K562 (cell line): ENCODE measurements around the gene TRMU. TPM values are rescaled to one million over a fixed set of nuclear protein-coding genes. Genes with fewer than 3 reads are reported as not detected.

Source experiments
- ATAC-seq: fragments of 200-7000 bp; cut with Tn5 transposase; 3 replicates; pipeline ENCODE4 v1.9.1; 2020; ENCODE audit warnings: moderate library complexity
- BruUV-seq: library from RNA; stranded (reverse); fragments of 400-500 nt; replicated peaks from 2 replicates; lab custom pipeline; 2021; lab: Mats Ljungman, UMichigan
- CTCF ChIA-PET: fragments of 300-600 bp; formaldehyde crosslinking; extraction: SDS; loops from one replicate; lab custom pipeline; 2021; ENCODE audit warnings: low intra/inter-chr PET ratio; lab: Yijun Ruan, JAX
- POLR2A ChIA-PET: fragments of 300-600, 350-650 bp; sonication (Branson Sonifier 250); formaldehyde crosslinking; extraction: SDS; loops from one replicate; lab custom pipeline; 2021; ENCODE audit warnings: antibody characterized with exemption, inconsistent platforms; lab: Yijun Ruan, JAX
- DNase-seq, 4 experiments: peaks; one replicate each; pipeline versions ENCODE4 v3.0.0 to v3.0.0-alpha.2; 2011 to 2018; ENCODE audit warnings: low spot score in 3 of 4, mixed read lengths in 3 of 4; ENCODE audit errors: extremely low read depth in 1 of 4
- FAIRE-seq: peaks from 2 replicates; lab custom pipeline; 2011; peaks lifted over from hg19 to GRCh38; lab: Jason Lieb, UNC
- H2AFZ ChIP-seq: 2 replicates; pipeline ENCODE4 v1.6.0; 2011; ENCODE audit warnings: low read depth, low read length, control low read depth, inconsistent platforms
- H3K27ac ChIP-seq: fragments of 200-600 bp; 3 replicates; pipeline ENCODE4 v1.8.0; 2011; ENCODE audit warnings: low read depth, mild to moderate bottlenecking, control low read depth, inconsistent platforms, low read length, moderate library complexity, mixed read lengths; ENCODE audit errors: extremely low read depth
- H3K27me3 ChIP-seq, 2 experiments: fragments of 300-600 bp in 1 of 2; 2 replicates in 1 of 2; 3 replicates in 1 of 2; pipeline versions ENCODE4 v1.6.0 to v1.8.0; 2011; ENCODE audit warnings: inconsistent platforms in 2 of 2, low read length in 2 of 2, mild to moderate bottlenecking in 1 of 2, mixed read lengths in 1 of 2, moderate library complexity in 1 of 2; ENCODE audit not compliant: control insufficient read depth in 2 of 2, insufficient read depth in 2 of 2
- H3K36me3 ChIP-seq: fragments of 300-600 bp; 3 replicates; pipeline ENCODE4 v1.8.0; 2011; ENCODE audit warnings: mild to moderate bottlenecking, low read length, inconsistent platforms; ENCODE audit not compliant: control insufficient read depth, insufficient read depth
- H3K4me1 ChIP-seq, 2 experiments: fragments of 200-600 bp in 1 of 2; replicated peaks in 1 of 2; 2 replicates in 1 of 2; 3 replicates in 1 of 2; pipeline versions ENCODE4 v1.5.1 to v1.8.0; 2011; ENCODE audit warnings: inconsistent platforms in 2 of 2, low read length in 2 of 2, mild to moderate bottlenecking in 1 of 2, mixed read lengths in 1 of 2, moderate library complexity in 1 of 2; ENCODE audit not compliant: control insufficient read depth in 2 of 2, insufficient read depth in 2 of 2
- H3K4me2 ChIP-seq: 2 replicates; pipeline ENCODE4 v1.6.1; 2011; ENCODE audit warnings: low read length, control low read depth, inconsistent platforms, mixed read lengths; ENCODE audit not compliant: insufficient read depth
- H3K4me3 ChIP-seq: fragments of 200-600 bp; sonication (generic), shearing (Covaris generic); 2 replicates; pipeline ENCODE4 v1.5.1; 2016; ENCODE audit warnings: control low read depth, inconsistent platforms
- H3K79me2 ChIP-seq: fragments of 200-600 bp; 3 replicates; pipeline ENCODE4 v1.8.0; 2011; ENCODE audit warnings: low read length, inconsistent platforms; ENCODE audit not compliant: control insufficient read depth, insufficient read depth
- H3K9ac ChIP-seq, 2 experiments: 2 replicates each; pipeline versions ENCODE4 v1.6.0 to v1.6.1; 2011; ENCODE audit warnings: low read depth in 2 of 2, low read length in 2 of 2, control low read depth in 1 of 2, inconsistent platforms in 1 of 2, mild to moderate bottlenecking in 1 of 2, mixed read lengths in 1 of 2; ENCODE audit not compliant: insufficient read depth in 1 of 2
- H3K9me1 ChIP-seq: one replicate; pipeline ENCODE4 v1.6.0; 2011; ENCODE audit warnings: inconsistent platforms, mild to moderate bottlenecking, low read length, moderate library complexity; ENCODE audit not compliant: control insufficient read depth, insufficient read depth
- H3K9me3 ChIP-seq: replicated peaks from 2 replicates; pipeline ENCODE4 v1.5.1; 2011; ENCODE audit warnings: low read depth, low read length, inconsistent platforms; ENCODE audit not compliant: control insufficient read depth, insufficient read depth
- H4K20me1 ChIP-seq: replicated peaks from 2 replicates; pipeline ENCODE4 v1.6.1; 2011; ENCODE audit warnings: low read length, inconsistent platforms, mixed read lengths; ENCODE audit not compliant: control insufficient read depth, insufficient read depth
- CHCHD3 ChIP-seq: fragments of 250-450 bp; sonication (Bioruptor Pico); IDR thresholded peaks from 2 replicates; pipeline ENCODE4 v2.1.2; 2022; ENCODE audit warnings: mild to moderate bottlenecking
- HDAC3 ChIP-seq: fragments of 450-650 bp; IDR thresholded peaks from 2 replicates; pipeline ENCODE4 v1.6.1; 2018; ENCODE audit warnings: borderline replicate concordance, mild to moderate bottlenecking, moderate library complexity; ENCODE audit not compliant: partially characterized antibody
- HOXB6 ChIP-seq: fragments of 250-450 bp; sonication (Bioruptor Pico); IDR thresholded peaks from 2 replicates; pipeline ENCODE4 v1.5.1; 2022; ENCODE audit warnings: mild to moderate bottlenecking, borderline replicate concordance
- KHSRP ChIP-seq: fragments of 450-650 bp; IDR thresholded peaks from 2 replicates; pipeline ENCODE4 v1.6.1; 2017
- NR3C1 ChIP-seq: sonication (generic); formaldehyde crosslinking; IDR thresholded peaks from 2 replicates; pipeline ENCODE4 v1.8.1; 2022; ENCODE audit warnings: missing genetic modification reagents
- POLR2AphosphoS5 ChIP-seq: IDR thresholded peaks from 2 replicates; pipeline ENCODE4 v1.6.1; 2011; ENCODE audit warnings: mild to moderate bottlenecking, low read depth, low read length, moderate library complexity; ENCODE audit not compliant: control insufficient read depth, insufficient read depth
- STAT5B ChIP-seq: fragments of 250-450 bp; sonication (Bioruptor Pico); IDR thresholded peaks from 2 replicates; pipeline ENCODE4 v1.8.0; 2021; ENCODE audit warnings: mild to moderate bottlenecking, inconsistent platforms
- TBP ChIP-seq: optimal IDR thresholded peaks from 2 replicates; pipeline ENCODE3; 2011; ENCODE audit warnings: low read depth, low read length, improper control_type of control experiment
- TEAD2 ChIP-seq: fragments of 450-650 bp; IDR thresholded peaks from 2 replicates; pipeline ENCODE4 v1.6.1; 2016; ENCODE audit warnings: missing genetic modification characterization, control low read depth, missing compliant biosample characterization
- ZFP36 ChIP-seq: fragments of 150-350 bp; IDR thresholded peaks from 2 replicates; pipeline ENCODE4 v1.6.1; 2018; ENCODE audit warnings: low read length, low read depth; ENCODE audit not compliant: partially characterized antibody
- WGBS: fragments of 100-300 bp; shearing (Covaris generic); methylation state at CpG from one replicate; pipeline ENCODE4 v1.1.6; 2016; ENCODE audit warnings: low coverage, mixed read lengths; ENCODE audit not compliant: insufficient coverage; ENCODE audit errors: missing lambda C conversion rate; 5-methylcytosine and 5-hydroxymethylcytosine counted together
- in situ Hi-C: fragments of 300-500 bp; cut with MboI; formaldehyde crosslinking; loops from 4 replicates; pipeline ENCODE4 v1.15.0; 2018; ENCODE audit warnings: inconsistent platforms, mixed read lengths
- intact Hi-C: fragments of 100-400 bp; cut with micrococcal nuclease; formaldehyde crosslinking; loops from 2 replicates; pipeline ENCODE4 v1.14.2; 2022
- polyA plus RNA-seq, 8 experiments: library from polyadenylated mRNA; depleted of rRNA in 4 of 8; stranded (reverse) in 5 of 8; unstranded in 3 of 8; fragments of >200 nt; fragmentation: Nextera tagmentation in 2 of 8; fragmentation: Illumina TruSeq in 1 of 8; extraction: Ambion mirVana in 2 of 8; extraction: Trizol in 1 of 8; gene quantifications; 2 replicates each; pipeline versions ENCODE4 v1.2.1 to v1.2.3, GENCODE V29; 2011 to 2014; ENCODE audit warnings: inconsistent platforms in 1 of 8, missing spikeins in 1 of 8
- total RNA-seq, 7 experiments: library from RNA; depleted of rRNA in 6 of 7; stranded (reverse); fragments of >200 nt in 6 of 7; fragmentation: Illumina TruSeq in 2 of 7; extraction: Trizol in 2 of 7; gene quantifications; 2 replicates each; pipeline versions ENCODE4 v1.2.1 to v1.2.3, GENCODE V29; 2011 to 2021; ENCODE audit warnings: low replicate concordance in 1 of 7
- TF ChIP-seq, protein P1 (sequence below): fragments of 250-450 bp; sonication (Bioruptor Pico); IDR thresholded peaks from 2 replicates; pipeline ENCODE4 v1.5.0; 2021
- TF ChIP-seq, protein P2 (sequence below): fragments of 250-450 bp; sonication (Bioruptor Pico); IDR thresholded peaks from 2 replicates; pipeline ENCODE4 v1.4.0; 2020; ENCODE audit warnings: mild to moderate bottlenecking, moderate library complexity, borderline replicate concordance
- TF ChIP-seq, protein P3 (sequence below): fragments of 450-650 bp; formaldehyde crosslinking; IDR thresholded peaks from 2 replicates; pipeline ENCODE4 v1.4.0; 2020; ENCODE audit warnings: mild to moderate bottlenecking, moderate library complexity
- TF ChIP-seq, protein P4 (sequence below), 2 experiments: IDR thresholded peaks; 2 replicates each; pipeline ENCODE4 v1.6.1; 2011; ENCODE audit warnings: borderline replicate concordance in 1 of 2, control low read depth in 1 of 2, low read depth in 1 of 2, low read length in 1 of 2, mild to moderate bottlenecking in 1 of 2, mixed read lengths in 1 of 2, moderate library complexity in 1 of 2; ENCODE audit not compliant: insufficient read depth in 1 of 2, insufficient read length in 1 of 2, poor library complexity in 1 of 2, severe bottlenecking in 1 of 2; ENCODE audit errors: extremely low read depth in 1 of 2

Gene TRMU
- total and polyA plus RNA-seq, 9 of the 15 experiments (the other 6 are each of a cell fraction or from before 2014, with no cell fraction given) = 2.3 to 49.9 (median 35.3) TPM

DNA sequence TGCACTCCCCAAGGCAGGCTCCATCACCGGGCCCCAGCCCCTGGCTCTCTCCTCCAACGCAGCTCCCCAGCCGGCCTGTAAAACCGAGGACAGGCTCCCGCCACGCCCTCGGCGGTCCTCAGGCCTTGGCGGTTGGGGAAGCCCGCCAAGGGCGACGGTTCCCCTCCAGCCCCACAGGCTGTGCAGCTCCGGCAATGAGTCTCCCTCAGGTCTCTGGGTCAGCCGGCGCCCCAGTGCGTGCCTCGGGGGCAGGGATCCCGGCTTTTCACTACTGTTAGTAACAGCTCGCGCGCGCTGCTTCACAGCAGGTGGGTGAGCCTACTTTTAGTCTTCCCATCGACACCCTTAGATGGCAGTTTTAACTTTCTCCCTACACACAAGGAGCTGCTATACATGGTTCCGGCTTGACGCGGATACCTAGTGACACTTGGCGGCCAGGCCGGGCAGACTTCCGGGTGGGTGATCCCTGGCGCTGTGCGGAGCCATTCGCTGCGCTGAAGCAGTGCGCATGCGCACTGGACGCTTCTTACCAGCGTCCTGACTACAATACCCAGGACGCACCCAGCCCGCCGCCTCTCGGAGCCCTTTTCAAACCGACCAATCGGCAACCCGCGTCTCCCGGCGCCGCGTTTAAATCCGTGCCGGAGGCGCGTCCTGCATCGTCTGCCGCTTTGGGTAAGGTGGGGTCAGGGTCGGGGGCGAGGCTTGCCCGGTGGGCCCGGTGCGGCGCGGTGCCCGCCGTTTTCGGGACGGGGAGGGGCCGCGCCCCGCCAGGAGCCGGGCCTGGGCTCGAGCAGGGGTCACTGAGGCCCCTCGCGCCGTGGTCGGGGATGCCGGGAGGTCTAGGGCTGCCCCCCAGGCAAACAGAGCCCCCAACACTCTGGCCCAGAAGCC is 39.0 kb upstream of the TRMU start, which contains the start of gene GTSE1:
TSS of gene GTSE1 (plus strand) at position 614 of the 894 bp plus-strand sequence. CDS start 531 bp downstream, outside the sequence.
- peak; percentile 95 for FAIRE-seq
- POLR2A ChIA-PET = interaction anchor here (0.7 to 2.6 kb wide), 8 partner anchors 8 to 165 kb away, joined by 3 to 10 read pairs (median 4); no protein-coding TSS in a partner anchor
- 1% methylated on average over 53 of the region's 76 CpGs for WGBS
- TF ChIP-seq ZFP36 = no peak
- peak; percentile 44; the same call in 1 of the 2 replicates for TF ChIP-seq POLR2AphosphoS5
- TF ChIP-seq, protein P1, sequence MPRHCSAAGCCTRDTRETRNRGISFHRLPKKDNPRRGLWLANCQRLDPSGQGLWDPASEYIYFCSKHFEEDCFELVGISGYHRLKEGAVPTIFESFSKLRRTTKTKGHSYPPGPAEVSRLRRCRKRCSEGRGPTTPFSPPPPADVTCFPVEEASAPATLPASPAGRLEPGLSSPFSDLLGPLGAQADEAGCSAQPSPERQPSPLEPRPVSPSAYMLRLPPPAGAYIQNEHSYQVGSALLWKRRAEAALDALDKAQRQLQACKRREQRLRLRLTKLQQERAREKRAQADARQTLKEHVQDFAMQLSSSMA (CRISPR knock-in tag) = no peak
- TF ChIP-seq, protein P2, sequence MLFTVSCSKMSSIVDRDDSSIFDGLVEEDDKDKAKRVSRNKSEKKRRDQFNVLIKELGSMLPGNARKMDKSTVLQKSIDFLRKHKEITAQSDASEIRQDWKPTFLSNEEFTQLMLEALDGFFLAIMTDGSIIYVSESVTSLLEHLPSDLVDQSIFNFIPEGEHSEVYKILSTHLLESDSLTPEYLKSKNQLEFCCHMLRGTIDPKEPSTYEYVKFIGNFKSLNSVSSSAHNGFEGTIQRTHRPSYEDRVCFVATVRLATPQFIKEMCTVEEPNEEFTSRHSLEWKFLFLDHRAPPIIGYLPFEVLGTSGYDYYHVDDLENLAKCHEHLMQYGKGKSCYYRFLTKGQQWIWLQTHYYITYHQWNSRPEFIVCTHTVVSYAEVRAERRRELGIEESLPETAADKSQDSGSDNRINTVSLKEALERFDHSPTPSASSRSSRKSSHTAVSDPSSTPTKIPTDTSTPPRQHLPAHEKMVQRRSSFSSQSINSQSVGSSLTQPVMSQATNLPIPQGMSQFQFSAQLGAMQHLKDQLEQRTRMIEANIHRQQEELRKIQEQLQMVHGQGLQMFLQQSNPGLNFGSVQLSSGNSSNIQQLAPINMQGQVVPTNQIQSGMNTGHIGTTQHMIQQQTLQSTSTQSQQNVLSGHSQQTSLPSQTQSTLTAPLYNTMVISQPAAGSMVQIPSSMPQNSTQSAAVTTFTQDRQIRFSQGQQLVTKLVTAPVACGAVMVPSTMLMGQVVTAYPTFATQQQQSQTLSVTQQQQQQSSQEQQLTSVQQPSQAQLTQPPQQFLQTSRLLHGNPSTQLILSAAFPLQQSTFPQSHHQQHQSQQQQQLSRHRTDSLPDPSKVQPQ (CRISPR knock-in tag) = no peak
- TF ChIP-seq STAT5B (CRISPR knock-in tag) = no peak
- TF ChIP-seq HDAC3 = peak; percentile 14
- TF ChIP-seq TBP = peak; percentile 63
- no peak for TF ChIP-seq KHSRP
- TF ChIP-seq, protein P3, sequence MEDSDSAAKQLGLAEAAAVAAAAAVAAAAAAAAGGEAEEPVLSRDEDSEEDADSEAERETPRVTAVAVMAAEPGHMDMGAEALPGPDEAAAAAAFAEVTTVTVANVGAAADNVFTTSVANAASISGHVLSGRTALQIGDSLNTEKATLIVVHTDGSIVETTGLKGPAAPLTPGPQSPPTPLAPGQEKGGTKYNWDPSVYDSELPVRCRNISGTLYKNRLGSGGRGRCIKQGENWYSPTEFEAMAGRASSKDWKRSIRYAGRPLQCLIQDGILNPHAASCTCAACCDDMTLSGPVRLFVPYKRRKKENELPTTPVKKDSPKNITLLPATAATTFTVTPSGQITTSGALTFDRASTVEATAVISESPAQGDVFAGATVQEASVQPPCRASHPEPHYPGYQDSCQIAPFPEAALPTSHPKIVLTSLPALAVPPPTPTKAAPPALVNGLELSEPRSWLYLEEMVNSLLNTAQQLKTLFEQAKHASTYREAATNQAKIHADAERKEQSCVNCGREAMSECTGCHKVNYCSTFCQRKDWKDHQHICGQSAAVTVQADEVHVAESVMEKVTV (CRISPR knock-in tag) = no peak
- TF ChIP-seq, protein P4, sequence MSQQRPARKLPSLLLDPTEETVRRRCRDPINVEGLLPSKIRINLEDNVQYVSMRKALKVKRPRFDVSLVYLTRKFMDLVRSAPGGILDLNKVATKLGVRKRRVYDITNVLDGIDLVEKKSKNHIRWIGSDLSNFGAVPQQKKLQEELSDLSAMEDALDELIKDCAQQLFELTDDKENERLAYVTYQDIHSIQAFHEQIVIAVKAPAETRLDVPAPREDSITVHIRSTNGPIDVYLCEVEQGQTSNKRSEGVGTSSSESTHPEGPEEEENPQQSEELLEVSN (IDR thresholded peaks at IDR 0.05; ENCODE audit: borderline replicate concordance in 1 of 2, extremely low read depth in 1 of 2, insufficient read depth in 1 of 2, insufficient read length in 1 of 2, low read depth in 1 of 2, low read length in 1 of 2, poor library complexity in 1 of 2, severe bottlenecking in 1 of 2) = peak; percentile 11 to 53
- no peak for TF ChIP-seq HOXB6 (CRISPR knock-in tag)
- TF ChIP-seq TEAD2 (tag) = no peak
- TF ChIP-seq NR3C1 = no peak
- TF ChIP-seq CHCHD3 (CRISPR knock-in tag) = no peak

More for the DNA sequence above, 39.0 kb upstream of the TRMU start, which contains the start of gene GTSE1:
- intact Hi-C loops = loop anchor here (5.0 kb wide), 1 partner anchor 164 kb away; no protein-coding TSS in a partner anchor
- Histone ChIP-seq H3K9ac (peak within 1 kb of the TSS; percentile 68 to 94), H3K4me1 (peaks cover 2 to 24% of the 10 kb centered on the region in 2 experiments; a peak in 4 of 5 replicates), H3K79me2 (peaks cover 17% of the 10 kb centered on the region), H3K27me3 (no peaks in the 10 kb centered on the region), H3K9me3 (no peaks in the 10 kb centered on the region), H3K4me2 (peak within 1 kb of the TSS; percentile 93), H3K27ac (peak within 1 kb of the TSS; percentile 68), H2AFZ (peak within 1 kb of the TSS; percentile 75), H3K9me1 (no peaks in the 10 kb centered on the region), H4K20me1 (no peaks in the 10 kb centered on the region), H3K4me3 (peak within 1 kb of the TSS; percentile 74), H3K36me3 (peaks cover 32% of the 10 kb centered on the region; the same call in 2 of the 3 replicates)
- CTCF ChIA-PET = interaction anchor here (0.6 kb wide), 1 partner anchor 174 kb away, joined by 4 read pairs; no protein-coding TSS in a partner anchor
- DNase-seq = peak; percentile 92 to 97 (median 94)
- in situ Hi-C loops = no loop called here
- peak; percentile 97 for ATAC-seq
- TSS peak; percentile 96 for BruUV-seq
